Memory B cell (primary cell): Measurements from ENCODE around the gene NR5A2.

Experiments
- ATAC-seq: fragments of 150-1000 bp; cut with Tn5 transposase; 2 replicates; pipeline ENCODE4 v1.10.0; 2021; ENCODE audit warnings: low read depth, mild to moderate bottlenecking, moderate library complexity
- DNase-seq, 2 donors: peaks; one replicate each; pipeline ENCODE4 v3.0.0; 2022; ENCODE audit warnings: low spot score in 2 of 2
- H3K27ac Mint-ChIP-seq: one replicate; pipeline ENCODE4 v1.8.0; 2022; ENCODE audit warnings: mild to moderate bottlenecking, moderate library complexity, mixed read lengths
- H3K27me3 Mint-ChIP-seq: one replicate; pipeline ENCODE4 v1.8.0; 2022; ENCODE audit warnings: mixed read lengths
- H3K36me3 Mint-ChIP-seq: one replicate; pipeline ENCODE4 v1.8.0; 2022; ENCODE audit warnings: mild to moderate bottlenecking, mixed read lengths
- H3K4me1 Mint-ChIP-seq: one replicate; pipeline ENCODE4 v1.8.0; 2022; ENCODE audit warnings: mixed read lengths
- H3K4me3 Mint-ChIP-seq: one replicate; pipeline ENCODE4 v1.8.0; 2022; ENCODE audit warnings: mild to moderate bottlenecking, moderate library complexity, mixed read lengths
- H3K9me3 Mint-ChIP-seq: one replicate; pipeline ENCODE4 v1.8.0; 2022; ENCODE audit warnings: mixed read lengths

NR5A2 gene

DNA sequence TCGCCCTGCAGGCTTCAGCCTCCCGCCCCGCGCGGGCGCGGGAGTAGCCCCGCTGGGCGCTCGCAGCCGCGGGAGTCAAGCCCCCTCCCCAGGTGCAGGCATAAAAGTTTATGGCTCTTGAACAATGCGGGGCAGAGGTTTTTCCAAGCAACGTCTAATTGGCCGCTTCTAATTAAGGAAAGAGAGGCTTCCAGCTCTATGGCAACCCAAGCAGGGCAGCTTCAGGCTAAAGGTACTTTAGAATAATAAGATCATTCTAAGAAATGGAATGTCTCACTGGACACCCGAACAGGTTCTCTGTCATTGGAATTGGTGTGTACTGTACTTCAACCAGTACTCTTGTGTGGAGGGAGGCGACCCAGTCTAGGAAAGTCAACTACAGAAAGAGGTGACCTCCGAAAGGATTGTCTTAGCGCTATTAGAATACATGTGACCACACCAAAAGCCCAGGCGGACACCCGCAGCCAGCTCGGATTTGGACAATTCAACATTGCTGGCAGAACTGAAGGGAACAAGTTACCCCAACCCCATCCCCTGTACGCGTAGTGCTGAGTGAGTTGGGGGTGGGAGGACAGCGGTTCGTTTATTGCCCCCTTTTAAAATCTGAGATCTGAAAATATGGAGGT lies 12.5 kb downstream of the NR5A2 start:
- Mint-ChIP-seq H3K36me3 (no peaks in the 10 kb centered on the region), H3K27ac (no peak overlapping the region), H3K4me3 (peak overlapping the region; percentile 17), H3K9me3 (no peaks in the 10 kb centered on the region), H3K4me1 (peaks cover 22% of the 10 kb centered on the region), H3K27me3 (peaks cover 34% of the 10 kb centered on the region)
- ATAC-seq (no peak), DNase-seq (peak in 1 of 2 donors; percentile 16)

DNA sequence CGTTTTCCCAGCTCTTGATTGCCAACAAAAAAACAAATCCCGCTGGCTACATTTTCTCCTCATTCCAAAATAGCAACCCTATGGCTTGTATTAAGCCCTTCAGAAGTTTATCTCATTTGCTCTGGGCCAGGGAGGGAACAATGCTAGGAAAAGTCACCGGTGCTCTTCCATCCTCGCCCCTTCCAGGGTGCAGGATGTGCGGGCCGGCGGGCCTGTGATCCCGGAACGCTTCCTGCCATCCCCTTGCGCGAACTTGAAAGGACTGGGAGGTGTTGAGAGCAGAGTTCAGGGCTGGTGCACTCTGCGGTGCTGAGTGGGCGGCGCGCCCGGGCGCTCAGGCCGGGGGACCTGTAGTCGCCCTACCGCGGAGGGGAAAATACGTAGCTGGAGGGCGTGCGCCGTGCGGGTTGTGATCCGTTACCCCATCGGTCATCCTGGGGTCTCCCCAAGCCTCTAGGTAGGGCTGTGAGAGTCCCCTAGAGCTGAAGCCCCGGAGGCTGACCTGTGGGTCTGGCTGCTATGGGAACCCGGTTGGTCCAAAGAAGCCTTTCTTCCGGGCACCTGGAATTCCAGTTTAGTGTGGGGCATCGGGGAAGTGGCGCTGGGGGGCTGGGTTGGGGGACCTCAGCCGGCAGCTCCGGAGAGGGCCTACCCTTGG lies 13.1 kb downstream of the NR5A2 start:
- Mint-ChIP-seq H3K9me3 (no peaks in the 10 kb centered on the region), H3K27ac (no peak overlapping the region), H3K4me3 (no peak overlapping the region), H3K4me1 (peaks cover 20% of the 10 kb centered on the region), H3K36me3 (no peaks in the 10 kb centered on the region), H3K27me3 (peaks cover 36% of the 10 kb centered on the region)
- no peak for ATAC-seq
- DNase-seq: peak in 1 of 2 donors; percentile 18

DNA sequence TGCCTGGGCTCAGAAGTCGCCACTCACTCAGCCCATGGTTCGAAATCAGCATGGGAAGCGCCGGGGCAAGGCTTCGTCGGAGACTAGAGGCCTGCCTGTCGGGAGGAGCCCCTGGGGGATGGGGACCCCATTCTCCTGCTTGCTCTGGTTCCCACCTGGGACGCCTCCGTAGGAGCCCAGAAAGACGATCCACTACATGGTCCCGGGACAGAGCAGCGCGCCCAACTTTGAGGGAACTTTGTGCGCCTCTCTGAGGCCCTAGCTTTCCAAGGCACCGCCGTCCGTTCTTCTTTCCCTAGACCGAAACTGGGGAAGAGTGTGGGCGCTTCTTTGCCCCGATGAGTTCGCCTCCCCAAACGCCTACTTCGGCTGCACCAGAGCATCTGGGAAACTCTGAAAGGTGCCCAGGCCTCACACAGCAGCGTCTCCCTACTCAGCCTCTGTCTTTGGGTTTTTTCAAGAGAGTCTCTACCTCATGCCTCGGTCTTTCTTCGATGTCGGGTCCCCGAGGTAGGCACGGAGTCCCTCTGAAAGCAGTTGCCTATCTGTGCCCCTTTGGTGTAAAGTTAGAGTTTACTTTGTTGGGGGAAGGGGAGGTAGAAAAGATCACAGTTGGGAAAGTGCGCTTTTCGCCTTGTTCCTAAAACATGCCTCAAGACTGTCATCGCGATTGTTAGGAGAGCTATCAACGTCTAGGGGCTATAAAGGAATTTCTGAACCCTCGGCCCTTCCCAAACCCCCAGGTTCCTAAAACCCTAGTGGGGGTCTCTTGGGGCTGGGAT lies 14.0 kb downstream of the NR5A2 start:
- DNase-seq (no peak), ATAC-seq (no peak)
- Mint-ChIP-seq H3K4me1 (peaks cover 18% of the 10 kb centered on the region), H3K9me3 (no peaks in the 10 kb centered on the region), H3K36me3 (no peaks in the 10 kb centered on the region), H3K27me3 (peaks cover 29% of the 10 kb centered on the region), H3K27ac (no peak overlapping the region), H3K4me3 (no peak overlapping the region)

DNA sequence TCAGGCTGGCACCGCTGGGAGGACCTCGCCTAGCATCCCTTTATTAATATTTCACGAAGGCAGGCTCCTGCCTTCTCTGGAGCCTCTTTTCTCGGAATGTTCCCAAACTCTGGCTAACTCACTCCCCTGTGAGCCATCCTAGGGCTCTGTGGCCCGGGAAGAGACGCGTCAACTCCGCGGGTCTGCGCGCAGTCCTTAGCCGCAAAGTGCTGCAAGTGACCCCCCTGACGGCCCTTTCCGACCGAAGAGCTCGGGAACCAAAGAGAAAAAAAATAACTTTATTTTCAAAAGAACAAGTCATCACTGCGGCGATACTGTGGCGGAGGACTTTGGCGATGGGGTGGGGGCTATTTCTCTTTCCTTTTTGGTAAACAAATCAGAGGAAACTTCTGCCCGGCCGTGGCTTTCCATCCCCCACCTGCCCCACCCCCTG lies 14.6 kb downstream of the NR5A2 start:
- DNase-seq (no peak), ATAC-seq (no peak)
- no peak overlapping the region for H3K27ac Mint-ChIP-seq
- H3K36me3 Mint-ChIP-seq: no peaks in the 10 kb centered on the region
- peaks cover 18% of the 10 kb centered on the region for H3K4me1 Mint-ChIP-seq
- H3K9me3 Mint-ChIP-seq: no peaks in the 10 kb centered on the region
- peaks cover 29% of the 10 kb centered on the region for H3K27me3 Mint-ChIP-seq
- H3K4me3 Mint-ChIP-seq: no peak overlapping the region

DNA sequence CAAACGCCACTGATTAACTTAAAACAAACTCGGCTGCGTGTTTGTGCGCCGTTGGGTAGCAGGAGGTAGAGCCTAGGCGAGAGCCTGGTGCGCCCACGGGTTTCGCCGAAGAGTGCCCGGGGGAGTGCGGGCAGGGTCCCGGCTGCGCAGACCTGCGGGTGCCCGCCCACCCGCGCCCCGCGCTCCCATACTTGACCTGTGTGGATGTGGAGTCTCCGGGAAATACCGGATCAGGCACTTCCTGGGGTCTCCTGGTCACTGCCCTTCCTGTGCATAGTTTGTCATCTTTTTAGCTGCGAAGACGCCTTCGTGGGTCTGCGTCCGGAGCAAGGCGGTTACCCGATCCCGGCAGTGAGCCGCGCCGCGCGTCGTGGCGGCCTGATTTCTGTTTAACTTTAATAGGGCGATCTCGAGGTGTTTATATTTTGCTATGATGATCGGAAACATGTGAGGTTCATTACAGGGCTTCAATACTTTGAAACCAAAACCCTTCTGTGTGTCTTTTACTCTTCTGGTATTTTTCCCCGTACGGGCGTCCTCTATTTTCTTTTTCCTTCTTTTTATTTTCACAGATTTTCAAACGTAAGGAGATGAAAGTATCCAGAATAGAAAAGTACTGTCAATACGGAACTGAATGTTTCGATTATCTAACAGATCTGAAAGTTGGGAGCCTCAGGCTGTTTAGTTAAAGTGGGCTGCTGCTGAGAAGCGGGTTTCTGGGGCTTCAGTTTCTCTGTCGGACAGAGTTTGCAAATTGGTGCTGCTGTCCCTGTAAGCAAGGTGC lies 15.2 kb downstream of the NR5A2 start:
- H3K9me3 Mint-ChIP-seq: no peaks in the 10 kb centered on the region
- H3K4me1 Mint-ChIP-seq: peaks cover 18% of the 10 kb centered on the region
- H3K36me3 Mint-ChIP-seq: no peaks in the 10 kb centered on the region
- no peak for DNase-seq
- H3K4me3 Mint-ChIP-seq: peak overlapping the region; percentile 70
- ATAC-seq: no peak
- peaks cover 25% of the 10 kb centered on the region for H3K27me3 Mint-ChIP-seq
- no peak overlapping the region for H3K27ac Mint-ChIP-seq

DNA sequence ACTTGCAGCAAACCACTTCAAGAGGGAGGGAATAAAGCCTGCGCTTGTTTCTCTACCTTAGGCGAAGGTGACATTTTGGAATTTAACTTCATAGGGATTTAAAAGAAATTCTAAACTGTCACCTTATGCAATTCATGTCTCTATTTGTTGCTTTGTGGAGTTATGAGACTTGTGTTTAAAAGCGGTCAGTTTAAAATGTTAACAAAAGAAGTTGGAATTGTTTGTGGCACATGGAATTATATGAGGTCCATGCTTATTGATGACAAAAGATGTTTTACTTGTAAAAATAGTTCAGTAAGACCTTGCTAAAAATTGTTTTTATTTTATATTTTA lies 15.8 kb downstream of the NR5A2 start:
- Mint-ChIP-seq H3K27ac (no peak overlapping the region), H3K27me3 (peaks cover 23% of the 10 kb centered on the region), H3K4me1 (peaks cover 18% of the 10 kb centered on the region), H3K9me3 (no peaks in the 10 kb centered on the region), H3K36me3 (no peaks in the 10 kb centered on the region), H3K4me3 (peak overlapping the region; percentile 70)
- no peak for ATAC-seq
- no peak for DNase-seq

DNA sequence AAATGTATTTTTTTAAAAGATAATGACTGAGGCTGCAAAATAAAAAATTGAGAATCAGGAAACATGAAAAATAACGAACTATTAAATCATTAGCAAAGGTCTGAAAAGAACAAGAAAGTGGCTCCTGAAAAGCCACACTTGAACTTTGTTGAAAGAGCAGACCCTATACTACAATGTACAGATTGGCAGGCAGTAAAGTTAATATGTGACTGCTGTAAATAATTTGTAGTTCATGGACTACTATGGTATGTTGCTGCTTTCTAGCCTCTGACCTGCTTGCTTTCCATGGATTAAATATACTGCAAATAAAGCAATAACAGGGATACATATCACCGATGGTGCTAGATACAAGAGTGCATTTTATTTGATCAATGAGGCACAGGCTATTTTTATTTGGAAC lies 18.6 kb downstream of the NR5A2 start:
- peaks cover 16% of the 10 kb centered on the region for H3K27me3 Mint-ChIP-seq
- DNase-seq (no peak), ATAC-seq (no peak)
- no peaks in the 10 kb centered on the region for H3K36me3 Mint-ChIP-seq
- peaks cover 4% of the 10 kb centered on the region for H3K4me1 Mint-ChIP-seq
- no peak overlapping the region for H3K4me3 Mint-ChIP-seq
- no peak overlapping the region for H3K27ac Mint-ChIP-seq
- H3K9me3 Mint-ChIP-seq: no peaks in the 10 kb centered on the region

DNA sequence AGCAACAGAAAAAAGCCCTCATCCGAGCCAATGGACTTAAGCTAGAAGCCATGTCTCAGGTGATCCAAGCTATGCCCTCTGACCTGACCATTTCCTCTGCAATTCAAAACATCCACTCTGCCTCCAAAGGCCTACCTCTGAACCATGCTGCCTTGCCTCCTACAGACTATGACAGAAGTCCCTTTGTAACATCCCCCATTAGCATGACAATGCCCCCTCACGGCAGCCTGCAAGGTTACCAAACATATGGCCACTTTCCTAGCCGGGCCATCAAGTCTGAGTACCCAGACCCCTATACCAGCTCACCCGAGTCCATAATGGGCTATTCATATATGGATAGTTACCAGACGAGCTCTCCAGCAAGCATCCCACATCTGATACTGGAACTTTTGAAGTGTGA lies 20.7 kb downstream of the NR5A2 start:
- no peak overlapping the region for H3K27ac Mint-ChIP-seq
- H3K4me3 Mint-ChIP-seq: no peak overlapping the region
- H3K4me1 Mint-ChIP-seq: no peaks in the 10 kb centered on the region
- no peaks in the 10 kb centered on the region for H3K36me3 Mint-ChIP-seq
- no peaks in the 10 kb centered on the region for H3K9me3 Mint-ChIP-seq
- H3K27me3 Mint-ChIP-seq: peaks cover 11% of the 10 kb centered on the region
- DNase-seq (no peak), ATAC-seq (no peak)

DNA sequence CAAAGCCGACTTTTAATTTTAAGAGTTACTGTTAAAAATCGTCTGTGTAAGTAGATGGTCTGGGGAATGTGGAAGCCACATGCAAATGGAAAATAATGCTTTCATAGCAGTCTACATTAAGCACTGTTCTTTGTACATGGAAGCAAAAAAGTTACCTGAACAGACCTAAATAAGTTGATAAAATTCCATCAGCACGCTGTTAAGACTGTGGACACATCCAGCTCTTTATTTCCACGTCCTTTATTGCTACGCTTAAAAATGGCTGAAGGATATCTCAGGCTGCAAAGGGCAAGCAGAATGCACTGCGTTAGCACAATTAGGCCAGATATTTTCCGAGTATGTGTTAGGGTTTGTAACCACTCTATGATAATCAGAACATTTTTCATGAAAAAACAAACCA lies 22.3 kb downstream of the NR5A2 start:
- no peak for DNase-seq
- no peak for ATAC-seq
- H3K27ac Mint-ChIP-seq: no peak overlapping the region
- H3K4me3 Mint-ChIP-seq: no peak overlapping the region
- no peaks in the 10 kb centered on the region for H3K36me3 Mint-ChIP-seq
- H3K27me3 Mint-ChIP-seq: peaks cover 9% of the 10 kb centered on the region
- H3K4me1 Mint-ChIP-seq: no peaks in the 10 kb centered on the region
- no peaks in the 10 kb centered on the region for H3K9me3 Mint-ChIP-seq

DNA sequence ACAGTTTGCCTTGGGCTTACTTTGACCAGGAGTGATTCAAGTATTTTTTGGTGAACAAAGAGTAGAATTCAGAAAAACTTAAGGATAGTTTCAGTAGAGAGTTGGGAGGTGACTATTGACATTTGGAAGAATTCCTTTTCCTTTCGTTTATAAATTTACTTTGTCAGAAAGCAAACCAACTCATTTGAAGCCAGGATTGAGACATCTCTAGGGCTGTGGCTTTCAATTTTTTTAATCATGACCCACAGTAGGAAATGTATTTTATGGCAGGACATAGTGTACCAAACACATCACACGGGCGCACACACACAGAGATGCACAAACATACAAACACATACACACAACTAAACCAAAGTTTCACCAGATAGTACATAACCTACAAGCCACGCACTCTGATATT lies 24.1 kb downstream of the NR5A2 start:
- Mint-ChIP-seq H3K4me3 (no peak overlapping the region), H3K36me3 (no peaks in the 10 kb centered on the region), H3K4me1 (no peaks in the 10 kb centered on the region), H3K27ac (no peak overlapping the region), H3K9me3 (no peaks in the 10 kb centered on the region), H3K27me3 (peaks cover 5% of the 10 kb centered on the region)
- DNase-seq (no peak), ATAC-seq (no peak)

DNA sequence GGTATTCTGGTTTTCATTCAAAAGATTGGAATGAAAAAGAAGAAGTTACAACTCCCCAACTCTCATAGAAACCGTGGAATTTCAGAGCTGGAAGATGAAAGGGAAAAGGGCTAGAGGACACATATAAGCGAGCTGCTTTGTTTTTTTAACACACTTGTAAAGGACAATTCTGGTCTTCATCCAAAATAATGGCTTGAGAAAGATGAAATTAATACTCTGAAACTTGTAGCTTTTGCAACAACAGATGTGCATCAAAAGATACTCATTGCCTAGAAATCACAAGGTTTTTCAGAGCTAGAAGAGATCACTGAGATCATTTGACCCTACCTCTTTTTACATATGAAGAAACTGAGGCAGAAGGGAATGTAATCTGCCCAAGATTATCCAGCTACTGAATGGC lies 25.6 kb downstream of the NR5A2 start:
- no peak overlapping the region for H3K27ac Mint-ChIP-seq
- no peaks in the 10 kb centered on the region for H3K36me3 Mint-ChIP-seq
- peaks cover 9% of the 10 kb centered on the region for H3K27me3 Mint-ChIP-seq
- ATAC-seq (no peak), DNase-seq (no peak)
- H3K4me3 Mint-ChIP-seq: no peak overlapping the region
- H3K4me1 Mint-ChIP-seq: no peaks in the 10 kb centered on the region
- H3K9me3 Mint-ChIP-seq: no peaks in the 10 kb centered on the region

DNA sequence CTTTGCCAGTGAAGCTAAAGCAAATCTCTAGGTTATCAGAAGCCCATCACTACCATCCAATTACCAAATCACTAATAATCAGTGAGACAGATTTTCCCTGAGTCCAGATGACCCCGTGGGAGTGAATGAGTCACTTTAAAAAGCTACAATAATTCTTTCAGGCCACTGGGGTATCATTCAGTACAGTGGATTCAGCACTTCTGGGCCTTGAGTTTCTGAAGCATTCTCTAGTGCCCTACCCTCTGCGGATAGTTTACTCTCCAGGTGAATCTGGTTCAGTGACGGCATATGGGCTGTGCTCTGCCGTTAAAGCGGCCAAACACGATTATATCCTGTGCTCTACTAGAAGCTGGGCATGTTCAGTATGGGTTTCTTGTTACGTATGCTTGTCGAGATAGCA lies 26.1 kb downstream of the NR5A2 start:
- DNase-seq: no peak
- Mint-ChIP-seq H3K27me3 (peaks cover 7% of the 10 kb centered on the region), H3K4me3 (no peak overlapping the region), H3K27ac (no peak overlapping the region), H3K36me3 (no peaks in the 10 kb centered on the region), H3K9me3 (no peaks in the 10 kb centered on the region), H3K4me1 (no peaks in the 10 kb centered on the region)
- no peak for ATAC-seq

DNA sequence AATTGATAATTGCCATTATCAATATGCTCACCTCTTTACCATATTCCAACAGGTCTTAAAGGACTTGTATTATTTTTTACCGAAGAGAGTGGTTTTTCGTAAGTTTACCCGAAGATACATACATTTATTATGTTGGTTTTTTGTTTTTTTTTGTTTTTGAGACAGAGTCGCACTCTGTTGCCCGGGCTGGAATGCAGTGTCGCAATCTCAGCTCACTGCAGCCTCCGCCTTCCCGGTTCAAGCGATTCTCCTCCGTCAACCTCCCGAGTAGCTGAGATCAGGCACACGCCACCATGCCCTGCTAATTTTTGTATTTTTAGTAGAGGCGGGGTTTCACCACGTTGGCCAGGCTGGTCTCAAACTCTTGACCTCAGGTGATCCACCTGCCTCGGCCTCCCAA lies 30.8 kb downstream of the NR5A2 start:
- ATAC-seq (no peak), DNase-seq (no peak)
- Mint-ChIP-seq H3K27me3 (peaks cover 9% of the 10 kb centered on the region), H3K4me3 (no peak overlapping the region), H3K9me3 (no peaks in the 10 kb centered on the region), H3K27ac (no peak overlapping the region), H3K36me3 (no peaks in the 10 kb centered on the region), H3K4me1 (no peaks in the 10 kb centered on the region)

DNA sequence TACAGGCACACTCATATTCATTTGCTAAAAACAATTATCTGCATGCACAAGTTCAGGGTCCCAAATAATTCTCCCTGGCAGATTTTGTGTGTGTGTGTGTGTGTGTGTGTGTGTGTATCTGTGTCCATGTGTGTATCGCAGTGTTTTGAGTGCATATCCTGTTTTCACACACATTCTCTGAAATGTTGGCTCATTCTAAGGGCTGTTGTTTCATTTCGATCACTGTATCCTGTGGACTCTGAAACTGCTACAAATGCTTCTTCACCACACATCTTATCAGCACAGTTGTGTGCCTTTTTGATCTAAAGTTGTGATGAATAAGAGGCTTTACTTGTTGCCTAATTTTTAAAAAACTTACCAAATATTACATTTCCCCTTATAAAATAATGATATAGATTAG lies 34.6 kb downstream of the NR5A2 start:
- DNase-seq (no peak), ATAC-seq (no peak)
- no peaks in the 10 kb centered on the region for H3K36me3 Mint-ChIP-seq
- H3K4me3 Mint-ChIP-seq: no peak overlapping the region
- peaks cover 14% of the 10 kb centered on the region for H3K27me3 Mint-ChIP-seq
- H3K4me1 Mint-ChIP-seq: no peaks in the 10 kb centered on the region
- H3K9me3 Mint-ChIP-seq: no peaks in the 10 kb centered on the region
- H3K27ac Mint-ChIP-seq: no peak overlapping the region
